ENCODE measurements around the gene CISTR.
A peak's percentile ranks its signal among the peaks of the same experiment; 100 is the strongest.
"Not testable (repeated sequence)": the region's sequence is repeated elsewhere in the genome, so short reads cannot be mapped to it uniquely, and the experiment has no call there.

The CISTR gene

GRCh38 chr12:53751336-53752191 lies at the start of gene CISTR:
Gene CISTR (minus strand): TSS chr12:53751979.
- peak; percentile 31 for DNase-seq

- no peak for DNase-seq
These were observed 46.8 kb upstream of the CISTR start for GRCh38 chr12:53798575-53798974.

- DNase-seq: no peak
These were observed 44.1 kb upstream of the CISTR start for GRCh38 chr12:53795927-53796326.

- no peak for DNase-seq
These were observed 41.4 kb upstream of the CISTR start for GRCh38 chr12:53793221-53793620.

- no peak for DNase-seq
These were observed 40.1 kb upstream of the CISTR start for GRCh38 chr12:53791735-53792326.

- DNase-seq: no peak
These were observed 37.8 kb upstream of the CISTR start for GRCh38 chr12:53789570-53789969.

GRCh38 chr12:53788892-53789291 lies 37.1 kb upstream of the CISTR start:
- no peak for DNase-seq

- DNase-seq: no peak
These were observed 34.6 kb upstream of the CISTR start for GRCh38 chr12:53786411-53786810.

GRCh38 chr12:53785161-53785560 lies 33.4 kb upstream of the CISTR start:
- DNase-seq: no peak

- no peak for DNase-seq
These were observed 30.4 kb upstream of the CISTR start for GRCh38 chr12:53782093-53782703.

- no peak for DNase-seq
These were observed 29.5 kb upstream of the CISTR start for GRCh38 chr12:53781228-53781801.

GRCh38 chr12:53780323-53780722 lies 28.5 kb upstream of the CISTR start:
- DNase-seq: no peak

- not testable (repeated sequence) for DNase-seq
These were observed 27.9 kb upstream of the CISTR start for GRCh38 chr12:53779679-53780078.

GRCh38 chr12:53777936-53778644 lies 26.3 kb upstream of the CISTR start:
- no peak for DNase-seq

GRCh38 chr12:53777412-53777811 lies 25.6 kb upstream of the CISTR start:
- no peak for DNase-seq

GRCh38 chr12:53776872-53777271 lies 25.1 kb upstream of the CISTR start:
- DNase-seq: no peak

GRCh38 chr12:53775478-53776145 lies 23.8 kb upstream of the CISTR start:
- DNase-seq: no peak

- DNase-seq: no peak
These were observed 18.5 kb upstream of the CISTR start for GRCh38 chr12:53770281-53770680.

- DNase-seq: no peak
These were observed 17.2 kb upstream of the CISTR start for GRCh38 chr12:53768976-53769375.

GRCh38 chr12:53766881-53767280 lies 15.1 kb upstream of the CISTR start:
- no peak for DNase-seq

GRCh38 chr12:53765891-53766290 lies 14.1 kb upstream of the CISTR start:
- DNase-seq: no peak

- DNase-seq: no peak
These were observed 12.8 kb upstream of the CISTR start for GRCh38 chr12:53764615-53765014.

Measured in NCI-H1105 (cell line).